CD14-positive monocyte (primary cell): ENCODE data around the gene DNAAF9. TPM values are rescaled to one million over a fixed set of nuclear protein-coding genes. Genes with fewer than 3 reads are reported as not detected.

Experiments
- DNase-seq, 3 donors: peaks; one replicate each; pipeline ENCODE4 v3.0.0-alpha.2; 2011 to 2022
- H2AFZ ChIP-seq: 2 replicates; pipeline ENCODE4 v1.6.0; 2012; ENCODE audit warnings: mild to moderate bottlenecking, low read depth, low read length, inconsistent platforms; ENCODE audit not compliant: insufficient read depth, poor library complexity, severe bottlenecking
- H3K27ac ChIP-seq, 2 donors: 1 replicate in 1 of 2; 2 replicates in 1 of 2; pipeline ENCODE4 v1.5.1; 2012 to 2013; ENCODE audit warnings: low read length in 2 of 2, control low read depth in 1 of 2, inconsistent platforms in 1 of 2, low read depth in 1 of 2, mild to moderate bottlenecking in 1 of 2
- H3K27me3 ChIP-seq, 2 donors: one replicate each; pipeline versions ENCODE4 v1.6.0 to v1.6.1; 2011 to 2013; ENCODE audit warnings: low read length in 2 of 2; ENCODE audit not compliant: control insufficient read depth in 2 of 2, insufficient read depth in 2 of 2
- H3K36me3 ChIP-seq, 2 donors: replicated peaks in 1 of 2; 1 replicate in 1 of 2; 2 replicates in 1 of 2; pipeline versions ENCODE4 v1.5.1 to v1.6.1; 2012 to 2013; ENCODE audit warnings: low read length in 2 of 2, control low read depth in 1 of 2, inconsistent platforms in 1 of 2, mild to moderate bottlenecking in 1 of 2; ENCODE audit not compliant: insufficient read depth in 2 of 2, control insufficient read depth in 1 of 2
- H3K4me1 ChIP-seq, 2 donors: 1 replicate in 1 of 2; 2 replicates in 1 of 2; pipeline versions ENCODE4 v1.5.1 to v1.6.1; 2012 to 2013; ENCODE audit warnings: low read length in 2 of 2, control low read depth in 1 of 2, inconsistent platforms in 1 of 2, mild to moderate bottlenecking in 1 of 2, moderate library complexity in 1 of 2; ENCODE audit not compliant: insufficient read depth in 2 of 2, control insufficient read depth in 1 of 2
- H3K4me2 ChIP-seq: replicated peaks from 2 replicates; pipeline ENCODE3; 2012; ENCODE audit warnings: low read length, moderate library complexity, mild to moderate bottlenecking; ENCODE audit not compliant: poor library complexity, severe bottlenecking; ENCODE audit errors: extremely low read depth
- H3K4me3 ChIP-seq, 3 experiments: fragments of 200-600 bp in 1 of 3; sonication (generic) in 1 of 3; replicated peaks in 1 of 3; 1 replicate in 2 of 3; 2 replicates in 1 of 3; pipeline ENCODE4 v1.5.1; 2011 to 2013; ENCODE audit warnings: low read length in 3 of 3, mild to moderate bottlenecking in 3 of 3, control low read depth in 2 of 3, low read depth in 2 of 3, inconsistent platforms in 1 of 3, moderate library complexity in 1 of 3
- H3K79me2 ChIP-seq: 2 replicates; pipeline ENCODE4 v1.6.0; 2012; ENCODE audit warnings: mild to moderate bottlenecking, control low read depth, inconsistent platforms, low read length, moderate library complexity; ENCODE audit not compliant: insufficient read depth
- H3K9ac ChIP-seq: 2 replicates; pipeline ENCODE4 v1.6.0; 2017; ENCODE audit warnings: low read length, mild to moderate bottlenecking; ENCODE audit not compliant: insufficient read depth, poor library complexity, severe bottlenecking
- H3K9me3 ChIP-seq, 2 donors: replicated peaks in 1 of 2; 1 replicate in 1 of 2; 2 replicates in 1 of 2; pipeline versions ENCODE4 v1.5.1 to v1.6.1; 2012 to 2013; ENCODE audit warnings: low read length in 2 of 2, control low read depth in 1 of 2; ENCODE audit not compliant: control insufficient read depth in 1 of 2, insufficient read depth in 1 of 2
- H4K20me1 ChIP-seq: 2 replicates; pipeline ENCODE4 v1.6.0; 2012; ENCODE audit warnings: mild to moderate bottlenecking, low read length, control low read depth, moderate library complexity; ENCODE audit not compliant: insufficient read depth
- H3K27ac Mint-ChIP-seq, 7 donors: one replicate each; pipeline ENCODE4 v1.8.0; 2020; ENCODE audit warnings: mild to moderate bottlenecking in 7 of 7, mixed read lengths in 7 of 7, moderate library complexity in 6 of 7, inconsistent platforms in 2 of 7
- H3K27me3 Mint-ChIP-seq, 3 donors: one replicate each; pipeline ENCODE4 v1.8.0; 2021 to 2022; ENCODE audit warnings: low read depth in 3 of 3, mild to moderate bottlenecking in 3 of 3, mixed read lengths in 3 of 3, moderate library complexity in 3 of 3, inconsistent platforms in 1 of 3
- H3K36me3 Mint-ChIP-seq, 2 donors: one replicate each; pipeline ENCODE4 v1.8.0; 2020; ENCODE audit warnings: mixed read lengths in 2 of 2, inconsistent platforms in 1 of 2, mild to moderate bottlenecking in 1 of 2
- H3K4me1 Mint-ChIP-seq: one replicate; pipeline ENCODE4 v1.8.0; 2020; ENCODE audit warnings: mild to moderate bottlenecking, mixed read lengths
- H3K4me3 Mint-ChIP-seq, 2 donors: one replicate each; pipeline ENCODE4 v1.8.0; 2020; ENCODE audit warnings: mild to moderate bottlenecking in 2 of 2, mixed read lengths in 2 of 2, moderate library complexity in 1 of 2
- H3K9me3 Mint-ChIP-seq, 7 donors: one replicate each; pipeline ENCODE4 v1.8.0; 2020 to 2022; ENCODE audit warnings: mixed read lengths in 7 of 7, mild to moderate bottlenecking in 6 of 7, moderate library complexity in 6 of 7, inconsistent platforms in 2 of 7
- WGBS: methylation state at CpG from one replicate; pipeline ENCODE4 v1.1.5; 2013; ENCODE audit warnings: missing lambda C conversion rate; ENCODE audit not compliant: insufficient coverage; 5-methylcytosine and 5-hydroxymethylcytosine counted together
- intact Hi-C, 2 donors: fragments of 100-400 bp; cut with micrococcal nuclease; formaldehyde crosslinking; loops; one replicate each; pipeline versions ENCODE4 v1.15.0 to v1.15.1; 2023
- polyA plus RNA-seq, 3 donors: library from polyadenylated mRNA; depleted of rRNA in 1 of 3; unstranded in 2 of 3; stranded (reverse) in 1 of 3; fragments of 300-500 nt in 2 of 3; fragments of >200 nt in 1 of 3; fragmentation: Illumina TruSeq in 2 of 3; gene quantifications; 1 replicate in 2 of 3; 2 replicates in 1 of 3; pipeline ENCODE4 v1.2.3, GENCODE V29; 2012 to 2021
- TF ChIP-seq, protein P1 (sequence below): fragments of 200-600 bp; IDR thresholded peaks from one replicate; pipeline ENCODE4 v1.8.0; 2022; ENCODE audit warnings: antibody characterized with exemption, mild to moderate bottlenecking

Gene DNAAF9
- polyA plus RNA-seq, 3 donors: 0.53 to 10.8 (median 1.2) TPM

- Histone ChIP-seq H2AFZ (no peak overlapping the region), H3K9me3 (no peaks in the 10 kb centered on the region), H3K27me3 (no peaks in the 10 kb centered on the region), H3K36me3 (no peaks in the 10 kb centered on the region), H3K27ac (no peak overlapping the region), H3K4me3 (no peak overlapping the region), H3K4me1 (peaks cover 4 to 5% of the 10 kb centered on the region in 2 donors), H4K20me1 (no peaks in the 10 kb centered on the region), H3K9ac (no peak overlapping the region), H3K79me2 (no peaks in the 10 kb centered on the region), H3K4me2 (no peak overlapping the region)
- H3K27ac Mint-ChIP-seq: peak overlapping the region in 1 of 7 donors; percentile 70
- intact Hi-C loops: no loop called here
- H3K36me3 Mint-ChIP-seq: no peaks in the 10 kb centered on the region
- no CpG with 5 or more reads among the region's 2 CpGs for WGBS
- TF ChIP-seq, protein P1, sequence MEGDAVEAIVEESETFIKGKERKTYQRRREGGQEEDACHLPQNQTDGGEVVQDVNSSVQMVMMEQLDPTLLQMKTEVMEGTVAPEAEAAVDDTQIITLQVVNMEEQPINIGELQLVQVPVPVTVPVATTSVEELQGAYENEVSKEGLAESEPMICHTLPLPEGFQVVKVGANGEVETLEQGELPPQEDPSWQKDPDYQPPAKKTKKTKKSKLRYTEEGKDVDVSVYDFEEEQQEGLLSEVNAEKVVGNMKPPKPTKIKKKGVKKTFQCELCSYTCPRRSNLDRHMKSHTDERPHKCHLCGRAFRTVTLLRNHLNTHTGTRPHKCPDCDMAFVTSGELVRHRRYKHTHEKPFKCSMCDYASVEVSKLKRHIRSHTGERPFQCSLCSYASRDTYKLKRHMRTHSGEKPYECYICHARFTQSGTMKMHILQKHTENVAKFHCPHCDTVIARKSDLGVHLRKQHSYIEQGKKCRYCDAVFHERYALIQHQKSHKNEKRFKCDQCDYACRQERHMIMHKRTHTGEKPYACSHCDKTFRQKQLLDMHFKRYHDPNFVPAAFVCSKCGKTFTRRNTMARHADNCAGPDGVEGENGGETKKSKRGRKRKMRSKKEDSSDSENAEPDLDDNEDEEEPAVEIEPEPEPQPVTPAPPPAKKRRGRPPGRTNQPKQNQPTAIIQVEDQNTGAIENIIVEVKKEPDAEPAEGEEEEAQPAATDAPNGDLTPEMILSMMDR: no peak
- no peak for DNase-seq
- no peak overlapping the region for H3K4me3 Mint-ChIP-seq
- H3K27me3 Mint-ChIP-seq: peaks cover 0 to 4% (median 0%) of the 10 kb centered on the region in 3 donors
- H3K9me3 Mint-ChIP-seq: no peaks in the 10 kb centered on the region
- peaks cover 10% of the 10 kb centered on the region for H3K4me1 Mint-ChIP-seq
Measured at GRCh38 chr20:3452136-3452535, 44.7 kb upstream of the DNAAF9 start.

- Histone ChIP-seq H3K9ac (no peak overlapping the region), H3K79me2 (no peaks in the 10 kb centered on the region), H3K36me3 (no peaks in the 10 kb centered on the region), H3K4me2 (no peak overlapping the region), H4K20me1 (no peaks in the 10 kb centered on the region), H2AFZ (no peak overlapping the region), H3K27ac (no peak overlapping the region), H3K27me3 (no peaks in the 10 kb centered on the region), H3K4me1 (peaks cover 5% of the 10 kb centered on the region in 2 donors), H3K4me3 (no peak overlapping the region), H3K9me3 (no peaks in the 10 kb centered on the region)
- no peaks in the 10 kb centered on the region for H3K36me3 Mint-ChIP-seq
- peaks cover 11% of the 10 kb centered on the region for H3K4me1 Mint-ChIP-seq
- no CpG with 5 or more reads among the region's 1 CpG for WGBS
- no peaks in the 10 kb centered on the region for H3K9me3 Mint-ChIP-seq
- TF ChIP-seq, protein P1: no peak
- H3K27me3 Mint-ChIP-seq: peaks cover 0 to 4% (median 1%) of the 10 kb centered on the region in 3 donors
- H3K4me3 Mint-ChIP-seq: no peak overlapping the region
- DNase-seq: no peak
- intact Hi-C loops: no loop called here
- no peak overlapping the region for H3K27ac Mint-ChIP-seq
Measured at GRCh38 chr20:3449319-3449718, 41.9 kb upstream of the DNAAF9 start.
